ENCODE data around the gene TPCN2. TPM values are rescaled to one million over a fixed set of nuclear protein-coding genes. Genes with fewer than 3 reads are reported as not detected.
A peak's percentile ranks its signal among the peaks of the same experiment; 100 is the strongest.

The TPCN2 gene
- total and polyA plus RNA-seq, 2 of the 4 experiments (the other 2 are of a cell fraction), result 3.4 to 8.0 TPM

DNA sequence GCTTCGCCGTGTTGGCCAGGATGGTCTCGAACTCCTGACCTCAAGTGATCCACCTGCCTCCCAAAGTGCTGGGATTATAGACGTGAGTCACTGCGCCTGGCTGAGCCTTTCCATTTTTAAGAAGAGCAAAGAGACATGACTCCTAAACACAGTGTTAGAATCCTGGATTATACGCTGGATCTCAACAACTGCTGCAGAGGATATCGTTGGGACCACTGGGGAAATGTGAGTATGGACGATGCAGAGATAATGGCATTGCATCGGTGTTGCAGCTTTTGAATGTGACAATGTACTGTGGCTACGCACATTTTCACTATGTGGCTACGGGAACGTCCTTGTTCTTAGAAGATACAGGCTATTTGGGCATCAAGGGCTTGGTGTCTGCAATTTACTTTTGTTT is 41.9 kb upstream of the TPCN2 start:
- H2AK9ac ChIP-seq (replicated peaks; ENCODE audit: low read depth, low read length, poor library complexity), result no peak overlapping the region
- peaks cover 22% of the 10 kb centered on the region for H3K9me1 ChIP-seq (ENCODE audit: insufficient read depth, low read length)
- in situ Hi-C loops (cut with MboI; ENCODE audit: low sequenced_read_pairs) (loop anchor here (5.0 kb wide), 1 partner anchor 75 kb away; no protein-coding TSS in a partner anchor), dilution Hi-C loops (cut with HindIII; ENCODE audit: low sequenced_read_pairs, unreplicated experiment) (no loop called here), intact Hi-C loops (cut with micrococcal nuclease) (no loop called here)
- ChIA-PET POLR2A (ENCODE audit: unreplicated experiment) (no interaction called here), CTCF (no interaction called here)
- H4K5ac ChIP-seq (ENCODE audit: low read depth, low read length), result no peak overlapping the region
- no peaks in the 10 kb centered on the region for H3K27me3 ChIP-seq (ENCODE audit: control insufficient read depth, insufficient read depth, low read length)
- no peak overlapping the region for H2AFZ ChIP-seq (replicated peaks; ENCODE audit: low read length, poor library complexity)
- 0 out of 2 replicates have a peak overlapping the region, but pooled peaks have one; percentile 22 for H3K14ac ChIP-seq (replicated peaks; ENCODE audit: low read depth, low read length)
- 0 out of 2 replicates have a peak overlapping the region, but pooled peaks have one; percentile 42 for H2BK20ac ChIP-seq (ENCODE audit: low read depth, low read length)
- H4K91ac ChIP-seq (ENCODE audit: insufficient read depth, low read depth, low read length), result no peak overlapping the region
- H3K56ac ChIP-seq (ENCODE audit: extremely low read depth, insufficient read depth, low read length), result no peak overlapping the region
- BruUV-seq (replicated peaks), result no TSS peak
- H3K27ac ChIP-seq (ENCODE audit: insufficient read depth, low read length), result peak overlapping the region; percentile 2; the same call in 1 of the 2 replicates
- ATAC-seq (ENCODE audit: low read depth), result no peak
- peaks cover 26 to 65% of the 10 kb centered on the region in 2 experiments for H3K79me1 ChIP-seq (ENCODE audit: low read depth in 1 of 2, low read length in 2 of 2)
- TF ChIP-seq ELK1 (IDR thresholded peaks at IDR 0.05; ENCODE audit: borderline replicate concordance, low read depth, low read length), result no peak
- TF ChIP-seq NFE2L2 (IDR thresholded peaks at IDR 0.05; ENCODE audit: low read depth, low read length), result no peak
- no peak for TF ChIP-seq FOS (IDR thresholded peaks at IDR 0.05; ENCODE audit: low read depth, low read length)
- no peak for TF ChIP-seq CEBPB (IDR thresholded peaks at IDR 0.05; ENCODE audit: low read depth, low read length)
- TF ChIP-seq, protein P1, sequence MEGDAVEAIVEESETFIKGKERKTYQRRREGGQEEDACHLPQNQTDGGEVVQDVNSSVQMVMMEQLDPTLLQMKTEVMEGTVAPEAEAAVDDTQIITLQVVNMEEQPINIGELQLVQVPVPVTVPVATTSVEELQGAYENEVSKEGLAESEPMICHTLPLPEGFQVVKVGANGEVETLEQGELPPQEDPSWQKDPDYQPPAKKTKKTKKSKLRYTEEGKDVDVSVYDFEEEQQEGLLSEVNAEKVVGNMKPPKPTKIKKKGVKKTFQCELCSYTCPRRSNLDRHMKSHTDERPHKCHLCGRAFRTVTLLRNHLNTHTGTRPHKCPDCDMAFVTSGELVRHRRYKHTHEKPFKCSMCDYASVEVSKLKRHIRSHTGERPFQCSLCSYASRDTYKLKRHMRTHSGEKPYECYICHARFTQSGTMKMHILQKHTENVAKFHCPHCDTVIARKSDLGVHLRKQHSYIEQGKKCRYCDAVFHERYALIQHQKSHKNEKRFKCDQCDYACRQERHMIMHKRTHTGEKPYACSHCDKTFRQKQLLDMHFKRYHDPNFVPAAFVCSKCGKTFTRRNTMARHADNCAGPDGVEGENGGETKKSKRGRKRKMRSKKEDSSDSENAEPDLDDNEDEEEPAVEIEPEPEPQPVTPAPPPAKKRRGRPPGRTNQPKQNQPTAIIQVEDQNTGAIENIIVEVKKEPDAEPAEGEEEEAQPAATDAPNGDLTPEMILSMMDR (conservative IDR thresholded peaks at IDR 0.05; ENCODE audit: low read depth, low read length), result no peak
- TF ChIP-seq BHLHE40 (IDR thresholded peaks at IDR 0.05; ENCODE audit: low read depth, low read length), result no peak
- no peak for TF ChIP-seq SMC3 (IDR thresholded peaks at IDR 0.05; ENCODE audit: low read depth, low read length)
- no peak for TF ChIP-seq USF2 (IDR thresholded peaks at IDR 0.05; ENCODE audit: low read depth, low read length)
- no peak for TF ChIP-seq POLR2A (IDR thresholded peaks at IDR 0.05; ENCODE audit: low read depth, low read length)
- H3K4me2 ChIP-seq (ENCODE audit: low read depth, low read length), result no peak overlapping the region
- no peaks in the 10 kb centered on the region for H3K9me3 ChIP-seq (ENCODE audit: control insufficient read depth, insufficient read depth, low read length)
- DNase-seq, result no peak
- H3K4me3 ChIP-seq (ENCODE audit: insufficient read depth, low read depth, low read length), result no peak overlapping the region
- H2BK5ac ChIP-seq (ENCODE audit: low read depth, low read length, poor library complexity, severe bottlenecking), result no peak overlapping the region
- no peak overlapping the region for H2BK120ac ChIP-seq (ENCODE audit: low read depth, low read length)
- no peak overlapping the region for H2AK5ac ChIP-seq (ENCODE audit: low read depth, low read length)
- 98% methylated on average over 8 of the region's 12 CpGs; no CpG with 5 or more reads in 1 of the 2 experiments for WGBS, 2 experiments (ENCODE audit: extremely low coverage in 2 of 2, insufficient read length in 1 of 2)
- H3K18ac ChIP-seq (ENCODE audit: low read depth, low read length), result no peak overlapping the region
- peaks cover 43% of the 10 kb centered on the region for H3K4me1 ChIP-seq (ENCODE audit: control insufficient read depth, insufficient read depth, low read length)
- H3K9ac ChIP-seq (ENCODE audit: low read depth, low read length), result no peak overlapping the region
- H4K8ac ChIP-seq (ENCODE audit: low read depth in 2 of 2, low read length in 2 of 2), result no peak overlapping the region
- peak overlapping the region; percentile 45 for H3K4ac ChIP-seq (ENCODE audit: low read depth, low read length)
- peaks cover 8% of the 10 kb centered on the region for H4K20me1 ChIP-seq (ENCODE audit: insufficient read depth, low read length)
- no peak overlapping the region; the same call in 2 of the 3 replicates for H2BK15ac ChIP-seq (ENCODE audit: low read depth, low read length)
- no peak overlapping the region for H3K23ac ChIP-seq (ENCODE audit: low read depth, low read length)
- H3K36me3 ChIP-seq (ENCODE audit: control insufficient read depth, insufficient read depth, low read length), result peaks cover 44% of the 10 kb centered on the region

All from IMR-90 (cell line).